RPMI8226 (cell line): ENCODE data around the gene FHOD3.

Experiments
- DNase-seq: peaks from one replicate; pipeline ENCODE4 v3.0.0-alpha.2; 2015

Gene FHOD3

DNA sequence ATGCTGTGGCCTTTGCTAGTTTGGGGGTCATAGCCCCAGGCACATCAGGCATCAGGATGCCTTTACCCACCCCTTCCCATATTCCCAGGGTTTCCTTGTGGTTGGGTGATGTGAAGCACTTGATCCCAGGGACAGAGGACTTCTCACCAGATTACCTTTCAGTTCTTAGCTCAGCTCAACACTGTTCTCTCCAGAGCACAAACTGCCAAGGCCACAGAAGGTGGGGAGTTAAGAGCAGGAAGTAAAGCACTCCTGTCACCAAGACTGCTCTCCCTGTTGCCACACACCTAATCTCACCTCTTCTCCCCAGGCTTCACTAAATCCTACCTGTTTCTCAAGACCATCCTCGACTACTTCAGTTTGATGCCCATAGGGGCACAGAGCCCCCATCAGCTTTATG is 25.9 kb downstream of the FHOD3 start:
- no peak for DNase-seq

DNA sequence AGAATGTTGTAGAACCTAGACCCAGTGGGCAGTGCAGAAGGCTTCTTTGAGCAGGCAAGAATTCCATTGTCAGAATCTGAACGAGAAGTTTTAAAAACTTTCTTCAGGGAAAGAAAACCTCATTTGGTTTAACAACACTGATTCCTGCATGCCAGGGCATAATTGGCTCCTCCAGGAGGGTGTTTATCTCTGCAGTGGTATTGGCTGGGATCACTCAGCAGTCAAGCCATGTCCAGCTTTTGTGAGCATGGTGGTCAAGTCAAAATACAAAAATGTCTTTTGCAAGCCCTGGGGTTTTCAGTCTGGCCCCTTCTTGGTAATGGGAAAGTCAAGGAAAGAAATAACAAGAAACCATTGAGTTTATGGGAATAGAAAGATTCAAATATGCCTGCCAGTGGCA is 28.3 kb downstream of the FHOD3 start:
- DNase-seq: no peak

GRCh38 chr18:36326771-36327170 is 29.3 kb downstream of the FHOD3 start:
- no peak for DNase-seq

GRCh38 chr18:36327352-36328316 is 30.1 kb downstream of the FHOD3 start:
- no peak for DNase-seq

DNA sequence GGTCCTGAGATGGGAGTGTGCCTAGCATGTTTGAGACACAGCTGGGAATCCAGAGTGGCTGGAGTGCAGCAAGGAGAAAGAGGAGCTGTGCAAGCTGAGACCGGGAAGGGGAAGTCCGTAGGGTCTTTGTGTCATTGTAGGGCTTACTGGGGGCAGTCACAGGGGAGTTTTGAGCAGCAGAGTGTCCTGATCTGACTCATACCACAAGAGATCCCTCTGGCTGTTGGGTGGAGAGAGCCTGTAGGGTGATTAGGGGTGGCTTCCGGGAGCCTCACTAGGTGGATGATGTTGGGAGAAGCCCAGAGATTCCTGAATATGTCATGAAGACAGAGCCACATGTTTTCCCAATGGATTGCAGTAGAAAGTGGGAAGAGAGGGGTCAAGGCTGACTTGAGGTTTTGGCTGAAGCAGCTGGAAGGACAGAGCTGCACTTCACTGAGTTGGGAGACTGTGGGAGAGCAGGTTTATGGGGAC is 30.9 kb downstream of the FHOD3 start:
- no peak for DNase-seq

- no peak for DNase-seq
These were observed 31.4 kb downstream of the FHOD3 start for GRCh38 chr18:36328916-36329315.

DNA sequence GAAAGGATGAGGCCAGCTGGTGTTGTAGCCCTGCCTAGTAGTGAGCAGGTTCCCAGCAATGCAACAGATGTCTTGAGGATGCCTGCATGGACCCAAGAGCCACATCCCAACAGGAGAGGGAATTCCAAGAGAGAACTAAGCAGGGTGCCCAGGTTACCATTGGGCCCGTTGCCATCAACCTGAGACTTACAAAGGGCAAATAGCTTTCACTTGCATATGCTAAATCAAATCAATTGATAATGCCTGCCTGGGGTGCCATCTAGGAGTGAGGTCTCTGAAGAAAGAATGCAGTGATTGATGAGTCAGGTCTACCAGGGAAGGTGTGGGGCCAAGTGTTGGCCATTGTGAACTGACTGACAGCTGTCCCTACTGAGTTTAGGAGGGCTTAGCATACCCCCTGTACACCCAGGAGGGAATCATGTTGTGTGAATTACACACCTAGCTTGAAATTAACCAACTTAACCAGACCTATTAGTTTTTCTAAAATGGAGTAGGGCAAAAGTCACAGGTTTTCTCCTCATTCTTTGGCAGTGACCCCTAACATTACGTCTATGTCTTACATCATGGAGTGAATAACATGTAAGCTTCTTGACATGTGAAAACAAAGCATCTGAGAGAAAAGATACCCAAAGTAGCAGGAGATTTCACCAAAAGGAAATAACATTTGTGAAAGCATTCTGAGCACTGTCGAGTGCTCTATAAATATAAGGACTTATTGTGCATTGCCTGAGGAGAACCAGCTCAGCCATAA is 32.3 kb downstream of the FHOD3 start:
- no peak for DNase-seq

GRCh38 chr18:36330435-36331052 is 33.0 kb downstream of the FHOD3 start:
- DNase-seq: no peak

DNA sequence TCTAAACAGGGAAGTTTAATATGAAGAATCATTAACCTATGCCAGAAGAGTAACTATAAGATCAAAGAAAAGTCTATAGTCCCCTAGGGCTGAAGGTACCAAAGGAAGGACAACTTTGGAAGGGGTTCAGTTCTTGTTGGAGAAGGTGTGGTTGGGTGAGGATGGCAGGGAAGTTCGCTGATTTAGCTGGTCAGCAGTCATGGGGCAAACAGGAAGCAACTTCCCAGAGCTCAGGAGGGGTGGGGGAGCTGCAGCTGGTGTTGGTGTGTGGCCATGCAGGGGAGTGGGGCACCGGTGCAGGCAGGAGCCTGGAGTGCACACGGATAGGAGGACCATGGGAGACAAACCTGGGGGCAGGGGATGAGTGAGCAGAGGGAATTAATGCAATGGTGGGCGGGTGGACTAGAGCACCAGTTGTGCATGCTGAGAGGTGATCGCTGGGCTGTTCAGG is 34.0 kb downstream of the FHOD3 start:
- no peak for DNase-seq

- DNase-seq: peak; percentile 31
These were observed 35.9 kb downstream of the FHOD3 start for GRCh38 chr18:36333414-36333813.

GRCh38 chr18:36334798-36335197 is 37.3 kb downstream of the FHOD3 start:
- DNase-seq: no peak

DNA sequence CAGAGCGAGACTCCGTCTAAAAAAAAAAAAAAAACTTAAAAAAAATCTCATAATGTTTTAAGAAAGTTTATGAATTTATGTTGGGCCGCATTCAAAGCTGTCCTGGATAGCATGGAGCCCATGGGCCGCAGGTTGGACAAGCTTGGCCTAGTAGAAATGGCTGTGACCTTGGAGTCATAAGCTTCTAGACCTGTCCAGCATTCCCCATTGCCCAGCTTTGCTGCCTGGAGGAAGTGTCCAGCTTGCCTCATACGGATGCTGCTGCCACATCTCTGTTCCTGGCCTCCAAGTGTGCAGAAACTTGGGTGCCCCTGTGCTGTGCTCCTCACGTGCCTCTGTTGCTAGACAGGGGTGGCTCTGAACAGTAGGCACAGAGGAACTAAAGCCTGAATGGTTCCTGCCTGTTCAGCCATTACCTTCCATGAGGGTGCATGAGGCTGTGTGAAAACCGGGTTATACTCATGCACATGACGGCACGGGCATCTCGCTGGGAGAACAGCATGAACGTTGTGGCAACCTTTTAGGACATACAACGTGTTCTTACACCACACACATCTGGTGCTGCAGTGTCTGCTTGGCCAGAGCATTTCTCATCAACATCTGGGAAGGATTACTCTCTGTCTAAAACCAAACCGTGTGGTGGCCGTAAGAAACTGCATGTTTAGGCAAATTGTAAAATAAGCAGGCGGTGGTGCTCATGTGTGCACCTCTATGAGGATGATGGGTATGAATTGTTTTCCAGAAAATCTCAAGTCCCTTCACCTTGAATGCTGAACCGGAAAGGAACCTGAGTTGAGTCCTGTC is 38.2 kb downstream of the FHOD3 start:
- DNase-seq: peak; percentile 36

GRCh38 chr18:36337679-36338402 is 40.3 kb downstream of the FHOD3 start:
- no peak for DNase-seq

DNA sequence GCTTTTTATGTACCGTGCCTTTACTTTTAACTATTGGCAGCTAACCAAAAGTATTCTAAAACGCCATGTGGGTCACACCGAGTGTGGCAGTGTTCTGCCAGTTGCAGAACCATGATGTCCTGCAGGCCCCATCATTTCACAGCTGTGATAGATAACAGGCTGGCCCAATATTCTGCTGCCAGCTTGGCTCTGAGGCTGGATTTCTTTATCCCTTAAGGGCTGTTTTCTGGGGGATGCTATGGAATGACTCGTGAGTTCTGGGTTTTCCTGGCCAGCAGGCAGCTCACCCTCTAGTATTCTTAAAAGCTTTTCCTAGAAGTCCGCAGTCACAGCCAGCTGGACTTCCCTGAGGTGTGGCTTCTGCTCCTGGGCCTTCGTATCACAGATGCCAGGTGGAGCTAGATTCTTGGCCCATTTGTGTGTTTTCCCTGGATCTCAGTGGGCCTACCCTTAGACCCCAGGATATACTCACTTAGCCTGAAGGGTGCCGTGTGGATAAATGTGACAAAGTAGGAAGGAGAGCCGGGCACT is 41.0 kb downstream of the FHOD3 start:
- no peak for DNase-seq

GRCh38 chr18:36340246-36340645 is 42.7 kb downstream of the FHOD3 start:
- DNase-seq: no peak

GRCh38 chr18:36341944-36342343 is 44.4 kb downstream of the FHOD3 start:
- DNase-seq: no peak

DNA sequence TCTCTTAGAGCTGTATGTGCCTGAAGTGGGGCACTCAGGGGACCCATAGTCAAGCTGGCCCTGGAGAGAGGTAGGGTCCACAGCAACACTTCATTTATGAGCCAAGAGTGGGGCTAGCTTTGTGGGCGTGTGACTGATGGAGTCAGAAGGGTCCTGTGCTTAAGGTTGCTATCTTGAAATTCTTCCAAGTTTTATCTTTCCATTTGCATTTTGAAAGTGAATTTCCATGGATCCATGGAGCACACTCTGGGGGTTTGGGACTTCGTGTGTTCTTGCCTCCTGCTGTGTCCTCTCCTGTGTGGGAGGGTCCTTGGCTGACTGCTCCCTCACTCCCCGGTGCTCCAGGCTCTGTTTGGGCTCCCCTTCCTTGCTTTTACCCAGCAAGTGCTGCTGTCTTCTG is 50.8 kb downstream of the FHOD3 start:
- DNase-seq: no peak

DNA sequence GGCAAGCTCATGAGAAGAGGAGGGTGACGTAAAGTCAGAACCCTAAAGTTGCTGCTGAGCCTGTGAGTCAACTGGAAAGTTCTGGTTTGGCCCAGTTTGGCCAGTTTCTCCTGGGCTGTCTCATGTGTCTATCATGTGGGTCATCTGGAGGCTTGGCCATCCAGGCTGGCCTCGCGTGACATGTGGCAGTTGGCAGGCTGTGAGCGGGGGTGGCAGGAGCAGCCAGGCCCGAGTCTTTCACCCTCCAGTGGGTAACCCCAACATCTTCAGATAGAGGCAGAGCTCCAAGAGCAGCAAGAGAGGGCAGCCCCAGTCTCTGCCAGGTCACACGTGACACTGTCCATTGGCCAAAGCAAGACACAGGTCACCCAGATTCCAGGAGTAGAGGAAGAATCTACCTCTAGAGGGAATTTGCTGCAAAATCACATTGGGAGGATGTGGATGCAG is 51.5 kb downstream of the FHOD3 start:
- no peak for DNase-seq

GRCh38 chr18:36349552-36349951 is 52.0 kb downstream of the FHOD3 start:
- DNase-seq: no peak

- no peak for DNase-seq
These were observed 52.7 kb downstream of the FHOD3 start for GRCh38 chr18:36350251-36350651.

- DNase-seq: no peak
These were observed 53.4 kb downstream of the FHOD3 start for GRCh38 chr18:36350839-36351469.
